GM21737 (cell line): ENCODE measurements around the gene LBX2.

Source experiments
- ATAC-seq: cut with Tn5 transposase; IDR thresholded peaks from one replicate; pipeline ENCODE4 v1.9.1; 2021; ENCODE audit warnings: mild to moderate bottlenecking, moderate library complexity; ENCODE audit not compliant: unreplicated experiment

Gene LBX2, protein sequence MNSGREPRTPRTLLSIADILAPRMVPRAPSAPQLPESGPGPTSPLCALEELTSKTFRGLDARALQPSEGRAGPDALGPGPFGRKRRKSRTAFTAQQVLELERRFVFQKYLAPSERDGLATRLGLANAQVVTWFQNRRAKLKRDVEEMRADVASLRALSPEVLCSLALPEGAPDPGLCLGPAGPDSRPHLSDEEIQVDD

DNA sequence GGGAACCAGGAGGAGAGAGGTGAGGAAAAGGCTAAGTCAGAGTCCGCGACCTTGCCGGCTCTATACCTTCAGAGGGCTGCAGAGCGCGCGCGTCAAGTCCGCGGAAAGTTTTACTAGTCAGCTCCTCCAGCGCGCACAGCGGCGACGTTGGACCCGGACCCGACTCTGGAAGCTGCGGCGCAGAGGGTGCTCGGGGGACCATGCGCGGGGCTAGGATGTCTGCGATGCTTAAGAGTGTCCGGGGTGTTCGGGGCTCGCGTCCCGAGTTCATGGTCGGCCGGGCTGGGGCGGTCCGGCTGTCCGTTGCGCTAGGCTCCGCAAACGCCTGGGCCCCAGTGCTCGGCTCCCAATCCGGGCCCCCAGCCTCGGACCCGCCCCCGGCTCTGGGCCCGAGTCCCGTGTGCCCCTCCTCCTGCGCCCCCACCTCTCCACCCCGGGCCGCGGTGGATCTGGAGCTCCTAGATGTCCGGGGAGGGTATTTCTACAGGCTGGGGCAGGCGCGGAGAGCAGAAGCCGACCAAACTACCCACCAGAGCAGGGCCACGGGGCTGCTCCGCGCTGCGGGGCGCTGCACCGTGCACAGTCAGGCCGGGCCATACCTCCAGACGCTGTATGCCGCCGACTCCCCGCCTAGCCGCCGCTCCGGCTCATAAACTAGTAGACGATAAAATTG, at the start of gene LBX2:
TSS of gene LBX2 (minus strand) at position 337 of the 673 bp plus-strand sequence. CDS start at position 271, 66 bp downstream.
- no peak for ATAC-seq

DNA sequence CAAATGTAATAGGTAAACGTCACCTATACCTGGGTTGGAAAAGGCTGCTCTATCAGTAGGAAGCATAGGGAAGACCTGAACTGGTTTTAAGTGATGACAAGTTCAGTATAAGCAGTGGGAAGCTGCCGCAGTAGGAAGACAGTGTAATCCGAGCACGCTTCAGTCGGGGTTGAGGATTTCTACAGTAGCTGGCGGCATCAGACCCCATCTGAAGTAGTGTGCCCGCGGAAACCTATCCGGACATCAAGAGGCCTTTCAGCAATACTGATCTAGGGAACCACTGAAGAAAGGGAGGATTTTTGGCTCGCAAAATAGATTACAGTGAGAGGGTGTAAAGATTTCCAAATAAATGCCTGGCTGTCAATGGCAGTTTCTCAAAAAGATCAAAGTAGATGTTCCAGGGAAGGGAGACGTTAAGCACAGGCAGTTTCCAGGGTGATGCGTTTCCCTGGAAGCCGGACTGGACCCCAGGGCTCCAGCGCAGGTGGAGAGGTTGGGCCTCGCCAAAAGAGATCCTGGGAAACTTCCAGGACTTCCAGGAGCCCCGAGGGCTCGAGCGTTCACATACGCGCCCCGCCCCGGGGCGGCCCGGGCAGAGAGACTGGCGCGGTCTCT, 49.0 kb upstream of the LBX2 start:
- ATAC-seq, result no peak

DNA sequence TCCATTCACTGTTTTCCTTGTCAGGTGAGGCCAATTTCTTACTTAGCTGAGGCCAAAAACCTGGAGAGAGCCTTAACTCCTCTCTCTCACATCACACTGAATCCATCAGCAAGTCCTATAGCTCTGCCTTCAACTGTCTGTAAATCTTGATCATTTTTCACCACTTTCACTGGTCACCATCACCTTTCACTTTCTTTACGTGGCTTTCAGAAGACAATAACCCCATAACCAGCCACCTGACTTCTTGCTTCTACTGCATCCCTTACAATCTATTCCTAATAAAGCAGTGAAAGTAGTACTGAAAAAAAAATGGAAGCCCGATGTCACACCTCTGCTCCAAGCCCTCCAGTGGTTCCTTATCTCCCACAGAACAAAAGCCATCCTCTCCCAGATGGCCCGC, 46.6 kb upstream of the LBX2 start:
- no peak for ATAC-seq

DNA sequence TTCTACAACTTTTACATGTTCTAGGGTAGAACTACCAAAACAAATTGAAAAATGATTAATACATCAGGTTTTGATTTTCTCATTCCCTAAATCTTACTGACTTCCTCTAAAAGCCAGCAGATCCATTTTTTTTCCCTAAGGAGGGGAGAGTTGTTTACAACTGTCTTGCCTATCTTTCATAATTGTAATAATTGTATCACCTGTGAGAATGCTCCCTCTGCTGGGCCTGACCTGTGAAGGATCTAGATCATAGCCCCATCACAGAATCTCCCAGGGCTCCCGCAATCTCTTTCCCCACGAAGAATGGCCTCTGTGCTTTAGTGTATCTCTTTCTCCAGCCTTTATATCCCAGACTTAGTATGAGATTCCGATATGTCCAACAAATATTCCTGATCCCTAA, 45.2 kb upstream of the LBX2 start:
- ATAC-seq, result no peak

DNA sequence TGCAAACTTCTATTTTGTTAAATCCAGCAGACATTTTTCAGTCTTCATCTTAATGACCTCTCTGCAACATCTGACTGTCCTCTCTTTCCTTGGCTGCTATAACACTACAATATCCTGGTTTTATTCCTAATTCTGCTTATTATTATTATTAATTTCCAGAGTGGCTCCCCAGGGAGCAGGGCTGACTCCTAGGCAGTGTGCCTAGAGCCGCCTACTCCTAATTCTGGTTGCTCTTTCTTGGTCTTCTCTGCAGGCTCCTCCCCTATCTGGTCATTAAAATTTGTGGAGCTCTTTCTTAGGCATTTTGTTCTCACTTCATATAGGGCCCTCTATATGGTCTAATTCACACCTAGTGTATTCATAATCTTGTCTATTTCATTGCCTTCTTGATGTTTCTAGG, 43.6 kb upstream of the LBX2 start:
- no peak for ATAC-seq

DNA sequence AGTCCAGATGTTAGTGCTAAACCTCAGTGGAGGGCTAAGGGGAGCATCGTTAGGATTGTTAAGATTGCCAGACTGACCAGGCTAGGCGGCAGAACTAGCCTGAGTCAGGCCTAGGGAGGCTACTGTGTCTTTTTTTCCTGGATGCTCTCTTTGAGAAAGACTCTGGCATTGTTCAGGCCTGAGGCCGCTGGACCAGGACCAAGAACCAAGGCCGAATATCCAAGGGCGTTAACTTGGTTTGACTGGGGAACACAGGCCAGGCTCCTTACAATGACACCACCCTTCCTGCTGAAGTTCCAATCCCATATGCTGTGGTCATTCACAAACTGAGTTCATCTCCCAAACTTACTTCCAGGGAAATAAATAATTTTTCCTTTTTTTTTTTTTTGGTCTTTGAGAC, 40.9 kb upstream of the LBX2 start:
- ATAC-seq, result no peak

DNA sequence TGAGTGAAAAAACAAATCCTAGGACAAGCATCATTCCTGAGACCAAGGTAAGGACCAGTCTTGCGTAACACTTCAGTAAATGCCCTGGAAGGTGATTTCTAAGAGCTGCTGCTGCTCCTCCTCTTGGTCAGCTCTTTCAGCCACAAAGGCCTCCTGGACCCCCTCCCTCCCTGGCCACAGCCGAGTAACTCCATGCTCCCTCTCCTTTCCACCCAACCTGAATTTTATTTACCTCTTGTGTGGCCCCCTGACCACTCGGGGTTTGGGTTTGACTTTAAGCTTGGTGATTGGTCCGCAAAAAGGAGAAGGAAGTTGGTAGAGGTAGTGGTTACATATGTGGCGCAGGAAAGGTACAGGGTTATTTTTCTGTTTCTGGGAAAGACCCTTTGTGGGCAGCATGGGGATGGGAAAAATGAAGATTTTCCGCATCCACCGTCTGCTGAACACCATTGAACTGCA, 39.5 kb upstream of the LBX2 start:
- no peak for ATAC-seq

DNA sequence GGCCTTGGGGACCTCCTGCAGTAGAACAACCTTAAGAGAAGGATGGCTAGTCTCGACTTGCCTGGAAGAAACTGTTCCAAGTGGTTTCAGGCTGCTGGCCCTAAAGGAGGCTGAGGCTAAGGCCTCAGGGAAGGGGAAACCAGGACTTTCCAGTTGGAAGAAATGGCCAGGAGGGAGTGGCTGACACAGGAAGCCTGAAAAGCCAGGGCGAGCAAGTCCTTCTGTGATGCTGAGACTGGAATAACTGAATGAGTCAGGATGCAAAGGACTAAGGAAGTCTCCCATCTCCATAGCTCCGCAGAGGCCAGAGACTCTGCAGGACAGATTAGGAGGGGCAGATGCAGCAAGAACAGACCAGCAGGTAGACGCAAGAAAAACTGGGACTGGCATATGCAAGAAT, 37.7 kb upstream of the LBX2 start:
- no peak for ATAC-seq

DNA sequence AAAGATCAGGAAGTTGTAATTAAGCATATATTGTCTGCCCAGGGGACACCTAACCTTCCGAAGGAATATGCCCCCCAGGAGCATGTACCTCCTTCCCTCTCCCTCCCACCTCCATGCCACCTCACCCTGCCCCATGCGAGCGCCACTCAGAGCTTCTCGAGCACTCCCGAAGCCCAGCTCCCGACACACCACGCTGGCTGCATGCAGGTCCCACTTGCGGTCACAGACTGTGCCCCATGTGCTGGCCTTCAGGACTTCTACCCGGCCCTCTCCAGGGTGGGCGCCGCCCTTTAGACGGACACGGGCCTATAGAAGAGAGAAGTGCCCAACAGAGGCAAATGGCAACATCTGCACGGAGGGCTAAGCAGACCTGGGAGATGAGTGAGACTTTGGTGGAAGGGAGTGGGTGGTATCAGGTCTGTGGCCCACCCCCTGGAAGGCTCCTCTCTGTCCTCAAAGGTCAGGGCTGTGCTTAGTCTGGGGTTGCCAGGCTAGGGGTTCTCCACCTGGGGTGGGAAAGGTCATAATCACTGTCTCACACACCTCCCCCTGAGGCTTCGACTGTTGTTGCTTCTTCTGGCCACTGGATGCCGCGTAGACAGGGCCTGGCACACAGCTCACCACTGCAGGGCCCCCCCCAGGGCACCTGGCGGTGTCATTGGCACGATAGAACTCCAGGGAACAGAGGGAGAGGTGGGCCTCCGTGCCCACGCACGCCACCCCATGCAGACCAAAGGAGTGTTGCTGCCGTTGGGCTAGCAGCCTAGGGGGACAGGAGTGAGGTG, 37.0 kb upstream of the LBX2 start:
- ATAC-seq, result no peak

DNA sequence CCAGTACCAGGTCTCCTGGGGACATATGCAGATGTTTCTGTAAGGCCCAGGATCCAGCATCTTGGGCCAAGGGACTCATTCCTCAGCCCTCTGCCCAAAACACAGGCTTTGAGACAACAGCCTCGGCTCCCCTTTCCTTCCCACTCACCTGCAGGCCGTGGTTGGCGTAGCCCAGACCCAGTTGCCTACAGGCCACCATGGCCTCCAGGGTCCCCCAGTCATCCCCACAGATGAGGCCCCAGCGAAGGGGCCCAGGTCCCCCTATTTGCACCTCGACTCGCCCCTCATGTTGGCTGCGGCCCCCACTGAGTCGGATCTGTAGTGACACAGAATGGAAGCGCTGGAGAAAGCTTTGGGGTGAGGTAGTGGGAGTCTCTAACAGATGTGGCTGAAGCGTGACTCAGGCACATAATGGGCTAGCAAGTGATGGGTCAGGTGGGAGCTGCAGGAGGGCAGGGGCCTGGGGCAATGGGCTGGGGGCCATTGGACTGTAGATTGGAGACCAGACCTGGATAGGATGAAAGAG, 36.1 kb upstream of the LBX2 start:
- ATAC-seq, result no peak

DNA sequence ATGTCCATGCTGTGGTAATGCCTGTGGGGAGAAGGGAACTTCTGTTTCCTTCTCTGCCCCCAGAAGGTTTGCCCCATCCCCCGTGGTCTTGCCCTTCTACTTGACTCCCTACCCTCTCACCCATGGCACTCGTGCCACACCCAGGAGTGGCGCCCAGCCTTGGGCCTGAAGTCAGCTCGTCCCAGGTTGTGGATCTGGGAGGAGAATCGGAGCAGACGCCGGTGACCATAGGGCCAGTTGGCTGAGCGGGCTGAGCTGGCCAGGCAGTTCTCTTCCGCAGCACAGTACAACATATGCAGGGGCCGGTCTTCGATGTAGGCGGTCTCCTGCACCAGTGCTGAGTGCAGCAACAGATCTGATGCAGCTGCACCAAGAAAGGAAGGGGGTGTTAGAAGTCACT, 35.0 kb upstream of the LBX2 start:
- no peak for ATAC-seq

DNA sequence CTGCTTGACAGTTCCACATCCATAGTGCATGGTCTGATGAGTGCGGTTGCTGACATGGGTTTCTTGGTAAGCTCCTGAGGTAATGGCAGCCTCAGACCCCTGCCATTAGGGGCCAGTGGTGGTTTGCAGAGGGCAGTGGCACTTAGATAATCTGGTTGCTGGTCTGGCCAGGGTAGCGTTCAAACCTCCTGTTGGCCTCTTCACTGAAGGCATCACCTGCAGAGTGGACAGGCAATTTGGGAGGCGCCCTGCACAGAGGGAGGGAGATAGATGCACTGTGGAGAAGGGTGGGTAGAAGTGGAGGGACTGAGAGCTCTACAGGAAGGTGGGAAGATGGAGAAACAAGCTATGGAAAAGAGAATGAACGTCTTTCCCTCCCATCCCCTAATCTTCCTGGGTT, 34.1 kb upstream of the LBX2 start:
- ATAC-seq, result no peak

DNA sequence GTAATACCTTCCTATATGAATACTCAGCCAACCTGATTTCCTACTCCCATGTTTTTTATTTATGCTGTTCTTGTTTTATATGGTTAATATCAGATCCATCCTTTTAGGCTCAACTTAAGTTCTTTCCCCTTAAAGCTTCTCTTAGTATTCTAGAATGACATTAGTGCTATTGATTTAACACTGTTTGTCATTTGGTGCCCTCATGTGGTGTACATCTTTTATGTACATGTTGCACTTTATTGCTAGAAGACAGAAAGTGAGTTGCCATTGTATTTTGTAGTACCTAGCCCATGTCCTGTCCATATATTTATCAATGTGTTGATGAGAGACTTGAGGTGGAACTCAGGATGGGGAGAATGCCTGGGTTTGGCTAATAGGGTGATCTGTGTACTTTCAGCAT, 32.8 kb upstream of the LBX2 start:
- ATAC-seq, result no peak

DNA sequence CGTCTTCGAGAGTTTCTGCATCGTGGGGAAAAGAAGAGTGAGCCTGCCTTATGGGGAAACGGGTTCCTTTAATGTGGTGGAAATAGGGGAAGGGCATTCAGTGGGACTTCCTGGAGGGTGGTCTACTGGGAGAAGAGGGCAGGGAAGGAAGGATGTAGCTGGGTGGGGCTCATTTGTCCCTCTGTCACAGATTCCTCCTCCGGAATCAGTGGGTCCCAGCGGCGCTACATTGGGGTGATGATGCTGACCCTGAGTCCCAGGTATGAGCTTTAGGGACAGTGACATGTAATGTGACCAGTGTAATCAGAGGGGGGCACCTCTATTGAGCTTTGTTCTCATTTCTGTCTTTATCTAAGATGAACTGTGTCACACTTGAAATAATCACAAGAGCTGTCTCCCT, 32.3 kb upstream of the LBX2 start:
- ATAC-seq, result no peak

DNA sequence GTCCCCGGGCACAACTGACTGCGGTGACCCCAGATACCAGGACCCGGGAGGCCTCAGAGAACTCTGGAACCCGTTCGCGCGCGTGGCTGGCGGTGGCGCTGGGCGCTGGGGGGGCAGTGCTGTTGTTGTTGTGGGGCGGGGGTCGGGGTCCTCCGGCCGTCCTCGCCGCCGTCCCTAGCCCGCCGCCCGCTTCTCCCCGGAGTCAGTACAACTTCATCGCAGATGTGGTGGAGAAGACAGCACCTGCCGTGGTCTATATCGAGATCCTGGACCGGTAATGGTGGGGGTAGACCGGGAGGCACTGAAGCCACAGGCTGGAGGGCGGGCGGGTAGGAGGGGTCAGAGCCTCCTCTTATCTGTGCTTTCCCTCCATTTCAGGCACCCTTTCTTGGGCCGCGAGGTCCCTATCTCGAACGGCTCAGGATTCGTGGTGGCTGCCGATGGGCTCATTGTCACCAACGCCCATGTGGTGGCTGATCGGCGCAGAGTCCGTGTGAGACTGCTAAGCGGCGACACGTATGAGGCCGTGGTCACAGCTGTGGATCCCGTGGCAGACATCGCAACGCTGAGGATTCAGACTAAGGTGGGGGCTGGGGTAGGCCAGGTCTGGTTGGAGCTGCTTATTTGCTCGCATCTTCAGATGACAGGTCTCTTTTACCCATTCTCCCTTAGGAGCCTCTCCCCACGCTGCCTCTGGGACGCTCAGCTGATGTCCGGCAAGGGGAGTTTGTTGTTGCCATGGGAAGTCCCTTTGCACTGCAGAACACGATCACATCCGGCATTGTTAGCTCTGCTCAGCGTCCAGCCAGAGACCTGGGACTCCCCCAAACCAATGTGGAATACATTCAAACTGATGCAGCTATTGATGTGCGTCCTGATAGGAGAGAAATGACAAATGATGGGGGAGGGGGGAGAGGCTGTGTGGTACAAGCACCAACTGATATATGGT, 31.1 kb upstream of the LBX2 start:
- ATAC-seq, result peak; percentile 33

DNA sequence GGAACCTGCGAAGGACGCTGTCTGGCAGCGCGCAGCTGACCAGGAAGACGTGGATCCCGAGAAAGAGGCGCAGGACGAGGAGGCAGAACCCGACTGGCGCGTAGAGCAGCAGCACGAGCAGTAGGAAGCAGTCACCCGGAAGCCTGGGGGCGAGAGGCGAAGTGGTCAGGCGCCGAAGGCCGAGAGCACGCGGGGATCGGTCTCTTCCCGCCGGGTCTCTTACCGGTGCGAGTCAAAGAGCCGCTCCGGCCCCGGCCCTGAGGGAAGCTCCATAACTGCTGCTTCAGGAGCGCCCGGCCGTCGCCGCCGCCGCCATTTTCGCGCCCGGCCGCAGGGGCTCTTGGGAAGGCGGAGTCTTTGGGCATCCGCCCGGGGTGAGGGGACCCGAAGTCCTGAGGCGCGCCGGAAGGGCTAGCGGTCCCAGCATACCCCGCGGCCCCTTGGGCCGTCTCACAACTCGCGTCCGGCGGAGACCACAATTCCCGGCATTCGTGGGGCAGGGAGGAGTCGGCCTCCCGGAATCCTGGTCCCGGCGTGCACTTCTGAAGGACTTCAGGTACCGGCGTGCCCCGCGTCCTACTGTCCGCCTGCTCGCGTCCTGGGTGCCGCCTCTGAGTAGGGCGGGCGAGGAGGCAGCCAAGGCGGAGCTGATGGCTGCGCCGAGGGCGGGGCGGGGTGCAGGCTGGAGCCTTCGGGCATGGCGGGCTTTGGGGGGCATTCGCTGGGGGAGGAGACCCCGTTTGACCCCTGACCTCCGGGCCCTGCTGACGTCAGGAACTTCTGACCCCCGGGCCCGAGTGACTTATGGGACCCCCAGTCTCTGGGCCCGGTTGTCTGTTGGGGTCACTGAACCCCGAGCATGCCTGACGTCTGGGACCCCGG, 30.2 kb upstream of the LBX2 start, which contains the start of the genes AUP1 and HTRA2:
TSS of gene AUP1 (minus strand) at position 350 of the 882 bp plus-strand sequence. CDS start at position 273, 77 bp downstream.
TSS of gene HTRA2 (plus strand) at position 577 of the 882 bp plus-strand sequence. CDS start at position 651, 74 bp downstream.
- peak; percentile 76 for ATAC-seq

DNA sequence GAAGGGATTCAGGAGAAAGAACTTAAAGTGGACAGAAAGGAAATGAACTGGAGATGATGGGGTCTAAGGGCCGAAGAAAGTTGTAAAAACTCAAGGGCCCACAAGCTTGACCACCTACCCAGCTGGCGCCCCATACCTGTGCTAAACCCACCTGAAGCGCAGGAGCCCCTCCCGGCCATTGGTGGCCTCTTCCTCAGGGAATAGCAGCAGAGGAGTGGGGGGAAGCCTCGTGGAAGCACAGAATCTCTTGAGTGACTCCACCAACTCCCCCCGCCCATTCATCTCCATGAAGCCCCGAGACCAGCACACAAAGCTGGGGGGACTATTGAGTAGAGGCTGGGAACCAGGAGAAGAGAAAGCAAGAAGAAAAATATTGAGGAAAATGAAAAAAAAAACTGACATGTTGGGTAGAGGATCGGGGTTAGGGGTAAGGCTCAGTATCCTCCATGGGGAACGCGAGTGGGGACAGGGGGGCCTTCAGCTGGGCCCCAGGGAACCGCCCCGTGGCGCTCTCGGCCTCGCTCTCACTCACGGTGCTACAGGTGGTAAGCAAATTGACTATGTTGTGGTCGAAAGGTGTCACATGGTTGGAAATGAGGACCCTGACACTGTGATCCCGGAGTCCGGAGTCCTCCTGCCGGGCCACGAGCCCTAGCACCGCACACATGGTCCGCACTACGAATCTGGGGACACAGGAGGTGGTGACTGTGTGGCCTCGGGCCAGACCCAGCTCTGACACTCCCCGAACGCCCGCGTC, 29.4 kb upstream of the LBX2 start:
- peak; percentile 5 for ATAC-seq

DNA sequence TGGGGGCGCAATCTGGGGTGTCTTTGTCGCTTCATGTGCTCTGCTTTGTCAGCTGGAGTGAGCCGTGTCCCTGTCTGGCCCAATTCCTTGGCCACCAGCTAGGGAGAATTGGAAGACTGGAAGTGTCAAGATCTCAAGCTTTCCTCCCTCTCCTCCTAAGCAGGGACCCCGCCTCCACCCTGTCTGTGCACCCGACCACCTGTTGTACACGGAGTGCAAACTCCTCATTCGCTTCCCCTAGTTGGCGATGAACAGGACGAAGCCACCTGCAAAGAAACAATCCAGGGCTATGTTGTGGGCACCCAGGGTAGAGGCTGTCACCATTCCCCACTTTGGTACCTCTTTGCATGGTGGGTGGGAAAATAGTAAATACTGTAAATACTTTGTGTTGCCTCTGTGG, 28.3 kb upstream of the LBX2 start:
- no peak for ATAC-seq
